ENCODE measurements around the gene HERC2.

DNA sequence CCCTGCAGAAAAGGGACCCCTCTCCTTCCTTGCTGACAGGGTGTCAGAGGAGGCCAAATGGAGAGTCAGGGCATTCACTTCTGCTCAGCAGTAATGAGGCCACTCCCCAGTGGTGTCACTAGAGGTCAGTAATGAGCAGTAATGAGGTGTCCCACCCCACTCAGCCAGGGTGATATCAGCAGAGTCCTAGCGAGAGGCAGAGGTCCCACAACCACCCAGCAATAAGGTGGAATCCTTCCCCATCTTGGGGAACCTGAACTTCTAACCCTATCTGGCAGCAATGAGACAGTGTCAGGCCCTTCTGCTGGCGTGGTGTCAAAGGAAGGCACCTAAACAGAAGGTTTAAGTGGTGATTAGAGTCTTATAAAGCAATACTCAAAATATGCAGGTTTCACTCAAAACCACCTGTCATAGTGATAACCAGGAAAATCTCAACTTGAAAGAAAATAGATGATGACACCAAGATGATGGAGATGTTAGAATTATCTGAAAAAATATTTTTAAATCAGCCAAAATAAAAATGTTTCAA is 235.7 kb downstream of the HERC2 start:
- peak; percentile 57 to 73 for TF ChIP-seq CTCF (conservative IDR thresholded peaks at IDR 0.05 in 1 of 2, IDR thresholded peaks at IDR 0.05 in 1 of 2; ENCODE audit: extremely low read depth in 1 of 2, insufficient read depth in 1 of 2, low read depth in 1 of 2, low read length in 2 of 2)
- TF ChIP-seq EZH2 (IDR thresholded peaks at IDR 0.05; ENCODE audit: borderline replicate concordance, low read length): no peak

All from mammary epithelial cell (primary cell).